Skeletal muscle tissue (tissue), 4 donors: ENCODE results near the gene CDH4. TPM values are rescaled to one million over a fixed set of nuclear protein-coding genes. Genes with fewer than 3 reads are reported as not detected.

Source experiments
- H3K27ac ChIP-seq: one replicate; pipeline ENCODE4 v1.7.0; 2013; ENCODE audit warnings: mild to moderate bottlenecking, low read depth, low read length, inconsistent platforms
- H3K27me3 ChIP-seq, 3 donors: one replicate each; pipeline ENCODE4 v1.7.0; 2013; ENCODE audit warnings: low read length in 3 of 3; ENCODE audit not compliant: control insufficient read depth in 3 of 3, insufficient read depth in 3 of 3
- H3K36me3 ChIP-seq, 3 donors: one replicate each; pipeline ENCODE4 v1.7.0; 2013; ENCODE audit warnings: low read length in 3 of 3; ENCODE audit not compliant: control insufficient read depth in 3 of 3, insufficient read depth in 3 of 3
- H3K4me1 ChIP-seq, 3 donors: one replicate each; pipeline ENCODE4 v1.7.0; 2013; ENCODE audit warnings: low read length in 3 of 3, mild to moderate bottlenecking in 3 of 3; ENCODE audit not compliant: control insufficient read depth in 3 of 3, insufficient read depth in 3 of 3
- H3K4me3 ChIP-seq, 3 donors: one replicate each; pipeline ENCODE4 v1.7.0; 2013; ENCODE audit warnings: low read length in 3 of 3
- H3K9ac ChIP-seq, 3 donors: one replicate each; pipeline ENCODE4 v1.7.0; 2013; ENCODE audit warnings: low read length in 3 of 3, mild to moderate bottlenecking in 3 of 3, moderate library complexity in 2 of 3, low read depth in 1 of 3
- H3K9me3 ChIP-seq, 3 donors: one replicate each; pipeline ENCODE4 v1.7.0; 2013; ENCODE audit warnings: low read length in 3 of 3; ENCODE audit not compliant: control insufficient read depth in 3 of 3
- total RNA-seq: library from RNA; depleted of rRNA; stranded (reverse); fragments of >200 nt; gene quantifications from one replicate; pipeline ENCODE4 v1.2.3, GENCODE V29; 2014
- donor health status: Osteomylitis.

CDH4 gene
- total RNA-seq, 1 donor from 2014 or later = 0.52 TPM

GRCh38 chr20:61758564-61759200, 506.6 kb downstream of the CDH4 start:
- Histone ChIP-seq H3K4me1 (no peaks in the 10 kb centered on the region), H3K36me3 (no peaks in the 10 kb centered on the region), H3K9me3 (no peaks in the 10 kb centered on the region), H3K4me3 (no peak overlapping the region), H3K9ac (no peak overlapping the region), H3K27me3 (peaks cover 12 to 35% (median 12%) of the 10 kb centered on the region in 3 donors), H3K27ac (no peak overlapping the region)

GRCh38 chr20:61759286-61760065, 507.4 kb downstream of the CDH4 start:
- Histone ChIP-seq H3K36me3 (no peaks in the 10 kb centered on the region), H3K9ac (no peak overlapping the region), H3K4me3 (no peak overlapping the region), H3K27ac (no peak overlapping the region), H3K9me3 (no peaks in the 10 kb centered on the region), H3K4me1 (no peaks in the 10 kb centered on the region), H3K27me3 (peaks cover 10 to 39% (median 10%) of the 10 kb centered on the region in 3 donors)

- H3K27me3 ChIP-seq = peaks cover 6 to 40% (median 13%) of the 10 kb centered on the region in 3 donors
These were observed 508.3 kb downstream of the CDH4 start for GRCh38 chr20:61760321-61760720.

GRCh38 chr20:61760731-61761130, 508.7 kb downstream of the CDH4 start:
- no peaks in the 10 kb centered on the region for H3K9me3 ChIP-seq
- H3K27ac ChIP-seq = no peak overlapping the region
- no peaks in the 10 kb centered on the region for H3K4me1 ChIP-seq
- H3K36me3 ChIP-seq = no peaks in the 10 kb centered on the region
- peaks cover 3 to 40% (median 13%) of the 10 kb centered on the region in 3 donors for H3K27me3 ChIP-seq
- H3K4me3 ChIP-seq = no peak overlapping the region
- H3K9ac ChIP-seq = no peak overlapping the region

More at GRCh38 chr20:61760321-61760720, 508.3 kb downstream of the CDH4 start:
- Histone ChIP-seq H3K4me1 (no peaks in the 10 kb centered on the region), H3K36me3 (no peaks in the 10 kb centered on the region), H3K9ac (no peak overlapping the region), H3K27ac (no peak overlapping the region), H3K9me3 (no peaks in the 10 kb centered on the region), H3K4me3 (no peak overlapping the region)

DNA sequence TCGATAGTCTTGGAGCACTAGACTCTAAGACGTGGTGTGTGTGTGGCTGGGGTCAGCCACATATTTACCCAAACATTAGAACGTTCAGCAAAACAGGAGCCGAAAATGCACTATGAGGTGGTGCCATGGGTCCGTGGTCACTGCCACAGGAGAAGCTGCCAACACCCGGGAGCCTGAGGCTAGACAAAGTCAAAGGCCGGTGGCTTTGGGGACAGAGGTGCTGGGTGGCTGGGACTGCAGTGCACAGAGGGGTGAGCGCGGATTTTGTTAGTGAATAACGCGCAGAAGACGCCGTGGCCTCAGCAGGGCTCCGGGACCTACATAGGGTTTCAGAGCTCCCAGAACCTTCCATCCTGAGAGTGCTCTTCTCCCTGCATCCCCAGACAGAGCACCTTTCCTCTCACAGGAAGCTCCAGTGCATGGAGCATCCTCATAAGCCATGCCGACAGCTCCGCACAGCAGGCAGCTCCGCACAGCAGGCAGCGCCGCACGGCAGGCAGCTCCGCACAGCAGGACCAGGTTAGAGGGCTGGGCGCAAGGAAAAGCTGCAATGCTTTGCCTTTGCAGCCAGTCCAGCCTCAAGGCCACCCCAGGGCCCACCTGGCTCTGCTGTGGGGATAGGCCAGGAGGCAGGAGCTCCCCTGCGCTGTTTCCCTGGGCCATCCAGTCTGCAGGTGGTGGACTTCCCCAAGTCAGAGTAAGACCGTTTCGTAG, 509.5 kb downstream of the CDH4 start:
- Histone ChIP-seq H3K4me3 (no peak overlapping the region), H3K9me3 (no peaks in the 10 kb centered on the region), H3K9ac (no peak overlapping the region), H3K27ac (no peak overlapping the region), H3K27me3 (peaks cover 3 to 40% (median 13%) of the 10 kb centered on the region in 3 donors), H3K36me3 (no peaks in the 10 kb centered on the region), H3K4me1 (no peaks in the 10 kb centered on the region)

- no peaks in the 10 kb centered on the region for H3K9me3 ChIP-seq
- H3K4me1 ChIP-seq = no peaks in the 10 kb centered on the region
- peaks cover 3 to 40% (median 13%) of the 10 kb centered on the region in 3 donors for H3K27me3 ChIP-seq
- H3K9ac ChIP-seq = no peak overlapping the region
- no peak overlapping the region for H3K27ac ChIP-seq
- no peak overlapping the region for H3K4me3 ChIP-seq
- H3K36me3 ChIP-seq = no peaks in the 10 kb centered on the region
These were observed 510.2 kb downstream of the CDH4 start for GRCh38 chr20:61762167-61762710.

DNA sequence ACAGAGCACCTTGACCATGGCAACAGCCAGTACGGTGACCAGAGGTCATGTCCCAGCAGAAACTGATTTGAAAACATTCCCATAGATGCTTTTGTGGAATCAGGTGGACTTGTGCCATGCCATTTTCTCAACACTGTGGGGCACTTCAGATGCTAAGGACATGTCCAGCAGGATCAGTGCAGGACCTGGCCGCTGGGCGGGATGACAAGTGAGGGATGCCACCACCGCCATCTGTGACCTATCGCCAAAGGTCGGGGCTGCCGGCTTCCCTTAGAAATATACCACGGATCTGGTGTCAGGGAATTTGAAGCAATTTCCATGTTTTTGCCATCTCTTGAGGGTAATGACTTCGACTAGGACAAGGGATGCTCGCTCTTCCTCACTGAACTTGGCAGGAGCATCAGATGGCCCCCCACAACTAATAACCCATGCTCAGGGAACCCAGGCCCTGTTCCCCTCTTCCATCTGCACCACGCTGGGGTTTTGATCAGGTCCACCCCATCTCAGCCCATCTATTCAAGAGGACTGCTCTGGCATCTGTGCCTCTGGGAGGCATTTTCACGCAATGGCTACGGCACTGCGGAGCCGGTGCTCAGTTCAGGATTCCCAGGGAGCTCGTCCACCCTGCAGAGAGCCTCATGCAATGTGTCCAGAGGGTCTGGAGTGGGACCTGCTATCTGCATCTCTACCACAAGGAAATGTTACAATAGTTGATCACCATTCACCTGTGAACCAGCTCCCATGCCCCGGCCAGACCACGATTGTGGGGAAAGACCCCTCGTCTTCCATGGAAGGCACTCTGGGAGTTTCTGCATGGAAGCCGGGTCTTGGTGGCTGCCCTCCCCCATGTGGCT, 511.1 kb downstream of the CDH4 start:
- H3K27ac ChIP-seq = no peak overlapping the region
- H3K36me3 ChIP-seq = no peaks in the 10 kb centered on the region
- no peaks in the 10 kb centered on the region for H3K4me1 ChIP-seq
- no peak overlapping the region for H3K9ac ChIP-seq
- no peaks in the 10 kb centered on the region for H3K9me3 ChIP-seq
- peaks cover 0 to 36% (median 11%) of the 10 kb centered on the region in 3 donors for H3K27me3 ChIP-seq
- H3K4me3 ChIP-seq = no peak overlapping the region

GRCh38 chr20:61763740-61764400, 511.8 kb downstream of the CDH4 start:
- no peak overlapping the region for H3K27ac ChIP-seq
- H3K27me3 ChIP-seq = peaks cover 0 to 29% (median 5%) of the 10 kb centered on the region in 3 donors
- H3K4me3 ChIP-seq = no peak overlapping the region
- H3K9me3 ChIP-seq = no peaks in the 10 kb centered on the region
- no peak overlapping the region for H3K9ac ChIP-seq
- H3K36me3 ChIP-seq = no peaks in the 10 kb centered on the region
- no peaks in the 10 kb centered on the region for H3K4me1 ChIP-seq

DNA sequence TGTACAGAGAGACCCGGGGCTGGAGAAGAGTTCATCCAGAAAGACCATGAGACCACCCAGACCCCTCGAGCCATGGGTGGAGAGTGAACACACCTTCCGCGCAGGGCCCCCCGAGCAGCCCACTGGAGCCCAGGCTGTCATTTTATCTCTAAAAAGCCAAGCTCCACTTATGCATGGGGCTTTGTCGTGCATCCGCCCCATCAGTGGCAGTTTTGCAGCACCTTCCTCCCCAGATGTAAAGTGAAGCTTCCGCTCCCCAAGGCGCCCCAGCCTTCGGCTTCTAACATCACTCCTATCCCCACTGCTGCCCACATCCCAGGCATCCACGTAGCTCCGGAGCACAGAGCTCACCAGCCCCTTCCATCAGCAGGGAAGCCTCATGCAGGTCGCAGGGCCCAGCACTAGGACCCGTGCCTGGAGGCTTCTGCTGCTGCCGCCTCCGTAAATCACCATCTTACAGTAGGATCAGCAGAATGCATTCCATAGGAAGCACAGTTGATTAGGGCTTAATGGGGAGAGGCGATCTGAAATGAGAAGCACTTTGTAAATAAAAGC, 512.5 kb downstream of the CDH4 start:
- Histone ChIP-seq H3K36me3 (no peaks in the 10 kb centered on the region), H3K27me3 (peaks cover 0 to 25% (median 5%) of the 10 kb centered on the region in 3 donors), H3K9me3 (no peaks in the 10 kb centered on the region), H3K9ac (no peak overlapping the region), H3K27ac (no peak overlapping the region), H3K4me1 (no peaks in the 10 kb centered on the region), H3K4me3 (no peak overlapping the region)
